ENCODE data around the gene GNG4. TPM values are rescaled to one million over a fixed set of nuclear protein-coding genes. Genes with fewer than 3 reads are reported as not detected.

The GNG4 gene
- total and polyA plus RNA-seq, 8 donors: 0.56 to 20.4 (median 3.0) TPM

- intact Hi-C loops (cut with DNase I): no loop called here
- H3K27ac ChIP-seq: no peak overlapping the region
- no peaks in the 10 kb centered on the region for H3K27me3 ChIP-seq
- H3K4me1 ChIP-seq: no peaks in the 10 kb centered on the region
- FAIRE-seq: no peak
- no peak for ATAC-seq
- no peaks in the 10 kb centered on the region for H3K9me3 ChIP-seq
- 83 to 85% methylated on average over 12 of the region's 12 CpGs for WGBS, 2 donors
- no peak for TF ChIP-seq CTCF (IDR thresholded peaks at IDR 0.05)
- no peaks in the 10 kb centered on the region for H3K36me3 ChIP-seq
- no peak for DNase-seq
- H3K4me3 ChIP-seq: no peak overlapping the region
Measured at GRCh38 chr1:235588916-235589515, 60.6 kb downstream of the GNG4 start.

GRCh38 chr1:235588156-235588555 is 61.4 kb downstream of the GNG4 start:
- Histone ChIP-seq H3K36me3 (no peaks in the 10 kb centered on the region), H3K4me3 (no peak overlapping the region), H3K9me3 (no peaks in the 10 kb centered on the region), H3K4me1 (no peaks in the 10 kb centered on the region), H3K27ac (no peak overlapping the region), H3K27me3 (no peaks in the 10 kb centered on the region)
- no peak for TF ChIP-seq CTCF (IDR thresholded peaks at IDR 0.05)
- WGBS, 2 donors: 83 to 91% methylated on average over 8 to 9 of the region's 9 CpGs
- no peak for FAIRE-seq
- no peak for ATAC-seq
- intact Hi-C loops (cut with DNase I): no loop called here
- no peak for DNase-seq

- Histone ChIP-seq H3K27ac (no peak overlapping the region), H3K27me3 (no peaks in the 10 kb centered on the region), H3K4me3 (no peak overlapping the region), H3K4me1 (no peaks in the 10 kb centered on the region), H3K9me3 (no peaks in the 10 kb centered on the region), H3K36me3 (no peaks in the 10 kb centered on the region)
- DNase-seq (no peak), ATAC-seq (no peak), FAIRE-seq (no peak)
- intact Hi-C loops (cut with DNase I): no loop called here
- TF ChIP-seq CTCF (IDR thresholded peaks at IDR 0.05): no peak
- 75 to 78% methylated on average over 2 of the region's 2 CpGs for whole genome bisulfite sequencing, 2 donors
Measured at GRCh38 chr1:235586992-235587391, 62.6 kb downstream of the GNG4 start.

GRCh38 chr1:235586413-235586812 is 63.2 kb downstream of the GNG4 start:
- H3K4me1 ChIP-seq: no peaks in the 10 kb centered on the region
- FAIRE-seq: no peak
- H3K4me3 ChIP-seq: no peak overlapping the region
- no peaks in the 10 kb centered on the region for H3K27me3 ChIP-seq
- ATAC-seq: no peak
- H3K36me3 ChIP-seq: no peaks in the 10 kb centered on the region
- DNase-seq: no peak
- intact Hi-C loops (cut with DNase I): no loop called here
- WGBS, 2 donors: 71 to 78% methylated on average over 5 of the region's 5 CpGs
- H3K9me3 ChIP-seq: no peaks in the 10 kb centered on the region
- no peak overlapping the region for H3K27ac ChIP-seq
- no peak for TF ChIP-seq CTCF (IDR thresholded peaks at IDR 0.05)

GRCh38 chr1:235584973-235585372 is 64.6 kb downstream of the GNG4 start:
- 62 to 74% methylated on average over 2 of the region's 2 CpGs for WGBS, 2 donors
- Histone ChIP-seq H3K36me3 (no peaks in the 10 kb centered on the region), H3K4me1 (no peaks in the 10 kb centered on the region), H3K4me3 (no peak overlapping the region), H3K27ac (no peak overlapping the region), H3K27me3 (no peaks in the 10 kb centered on the region), H3K9me3 (no peaks in the 10 kb centered on the region)
- no peak for ATAC-seq
- FAIRE-seq: no peak
- intact Hi-C loops (cut with DNase I): no loop called here
- DNase-seq: no peak
- TF ChIP-seq CTCF (IDR thresholded peaks at IDR 0.05): no peak

All from pancreas (tissue), 10 donors.